Measurements from ENCODE around the gene LRRC8C. TPM values are rescaled to one million over a fixed set of nuclear protein-coding genes. Genes with fewer than 3 reads are reported as not detected.

The LRRC8C gene
- total and polyA plus RNA-seq, 4 donors, result 0.75 to 14.4 (median 5.6) TPM

- Histone ChIP-seq H3K4me3 (ENCODE audit: low read length in 2 of 2) (no peak overlapping the region), H3K27me3 (ENCODE audit: control insufficient read depth in 1 of 2, insufficient read depth in 2 of 2, low read length in 1 of 2) (no peaks in the 10 kb centered on the region), H3K9me3 (ENCODE audit: control insufficient read depth, low read length) (no peaks in the 10 kb centered on the region), H3K27ac (ENCODE audit: low read depth in 1 of 2, low read length in 2 of 2) (no peak overlapping the region), H3K4me1 (ENCODE audit: control insufficient read depth in 1 of 2, insufficient read depth in 2 of 2, low read length in 2 of 2) (no peaks in the 10 kb centered on the region), H3K36me3 (ENCODE audit: control insufficient read depth in 1 of 2, insufficient read depth in 2 of 2, low read length in 1 of 2) (no peaks in the 10 kb centered on the region)
- ATAC-seq (ENCODE audit: low FRiP score), result peak; percentile 68
- intact Hi-C loops (cut with DNase I), result no loop called here
- 36 to 47% methylated on average over 6 of the region's 6 CpGs for WGBS, 2 donors
- DNase-seq, result peak in 1 of 2 donors; percentile 62
Measured at GRCh38 chr1:89723863-89724262, 90.9 kb downstream of the LRRC8C start.

- Histone ChIP-seq H3K9me3 (ENCODE audit: control insufficient read depth, low read length) (no peaks in the 10 kb centered on the region), H3K4me1 (ENCODE audit: control insufficient read depth in 1 of 2, insufficient read depth in 2 of 2, low read length in 2 of 2) (no peaks in the 10 kb centered on the region), H3K27ac (ENCODE audit: low read depth in 1 of 2, low read length in 2 of 2) (no peak overlapping the region), H3K27me3 (ENCODE audit: control insufficient read depth in 1 of 2, insufficient read depth in 2 of 2, low read length in 1 of 2) (no peaks in the 10 kb centered on the region), H3K4me3 (ENCODE audit: low read length in 2 of 2) (no peak overlapping the region), H3K36me3 (ENCODE audit: control insufficient read depth in 1 of 2, insufficient read depth in 2 of 2, low read length in 1 of 2) (no peaks in the 10 kb centered on the region)
- ATAC-seq (ENCODE audit: low FRiP score) (peak; percentile 54), DNase-seq (peak in 1 of 2 donors; percentile 42)
- intact Hi-C loops (cut with DNase I), result no loop called here
- 73 to 78% methylated on average over 3 of the region's 3 CpGs for whole genome bisulfite sequencing, 2 donors
Measured at GRCh38 chr1:89724369-89725010, 91.6 kb downstream of the LRRC8C start.

- Histone ChIP-seq H3K9me3 (ENCODE audit: control insufficient read depth, low read length) (no peaks in the 10 kb centered on the region), H3K27me3 (ENCODE audit: control insufficient read depth in 1 of 2, insufficient read depth in 2 of 2, low read length in 1 of 2) (no peaks in the 10 kb centered on the region), H3K4me3 (ENCODE audit: low read length in 2 of 2) (no peak overlapping the region), H3K27ac (ENCODE audit: low read depth in 1 of 2, low read length in 2 of 2) (no peak overlapping the region), H3K36me3 (ENCODE audit: control insufficient read depth in 1 of 2, insufficient read depth in 2 of 2, low read length in 1 of 2) (no peaks in the 10 kb centered on the region), H3K4me1 (ENCODE audit: control insufficient read depth in 1 of 2, insufficient read depth in 2 of 2, low read length in 2 of 2) (no peaks in the 10 kb centered on the region)
- peak; percentile 67 for ATAC-seq (ENCODE audit: low FRiP score)
- 67% methylated on average over 4 of the region's 4 CpGs for WGBS, 2 donors
- intact Hi-C loops (cut with DNase I), result no loop called here
- DNase-seq, result peak; percentile 64 to 81
Measured at GRCh38 chr1:89725011-89725370, 92.1 kb downstream of the LRRC8C start.

GRCh38 chr1:89725631-89726030, 92.7 kb downstream of the LRRC8C start:
- Histone ChIP-seq H3K36me3 (ENCODE audit: control insufficient read depth in 1 of 2, insufficient read depth in 2 of 2, low read length in 1 of 2) (no peaks in the 10 kb centered on the region), H3K4me1 (ENCODE audit: control insufficient read depth in 1 of 2, insufficient read depth in 2 of 2, low read length in 2 of 2) (no peaks in the 10 kb centered on the region), H3K9me3 (ENCODE audit: control insufficient read depth, low read length) (no peaks in the 10 kb centered on the region), H3K27ac (ENCODE audit: low read depth in 1 of 2, low read length in 2 of 2) (no peak overlapping the region), H3K27me3 (ENCODE audit: control insufficient read depth in 1 of 2, insufficient read depth in 2 of 2, low read length in 1 of 2) (no peaks in the 10 kb centered on the region), H3K4me3 (ENCODE audit: low read length in 2 of 2) (no peak overlapping the region)
- intact Hi-C loops (cut with DNase I), result no loop called here
- DNase-seq (no peak), ATAC-seq (ENCODE audit: low FRiP score) (no peak)
- WGBS, 2 donors, result 83 to 85% methylated on average over 4 of the region's 4 CpGs

DNA sequence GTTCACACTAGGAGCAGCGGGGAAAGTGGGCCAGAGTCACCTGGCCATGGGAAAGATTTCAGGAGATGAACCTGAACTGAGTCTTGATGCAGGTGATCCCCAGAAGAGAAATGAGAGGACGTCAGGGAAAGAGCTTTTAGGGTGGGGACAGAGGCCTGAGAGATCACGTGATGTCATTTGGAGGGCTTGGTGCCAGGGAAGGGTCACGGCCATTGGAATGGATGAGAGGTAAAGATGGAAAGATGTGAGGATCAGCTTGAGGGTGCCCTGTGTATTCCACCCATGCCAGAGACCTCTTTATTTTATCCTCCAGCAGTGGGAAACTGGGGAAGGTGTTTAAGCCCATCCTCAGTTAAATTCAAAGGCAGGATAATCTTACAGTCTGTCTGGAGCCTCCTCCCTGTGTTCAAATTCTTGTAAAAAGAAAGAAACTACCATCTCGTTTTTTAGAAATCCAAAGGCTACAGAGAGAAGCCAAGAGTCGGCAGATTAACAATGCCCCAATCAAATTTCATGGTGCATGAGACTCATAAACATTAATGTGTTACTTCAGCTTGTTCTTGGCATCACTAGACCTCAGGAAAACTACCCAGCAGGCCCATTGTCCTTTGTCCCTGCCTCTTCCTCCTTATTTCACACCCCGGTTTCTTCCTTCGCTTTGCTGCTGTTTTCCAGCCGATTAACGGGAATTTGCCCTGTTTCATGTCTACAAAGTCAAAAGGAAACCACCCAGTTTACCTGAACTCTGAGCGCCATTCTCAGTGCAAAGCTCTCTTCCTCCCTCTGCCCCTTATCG, 94.8 kb downstream of the LRRC8C start:
- Histone ChIP-seq H3K4me3 (ENCODE audit: low read length in 2 of 2) (no peak overlapping the region), H3K9me3 (ENCODE audit: control insufficient read depth, low read length) (no peaks in the 10 kb centered on the region), H3K27me3 (ENCODE audit: control insufficient read depth in 1 of 2, insufficient read depth in 2 of 2, low read length in 1 of 2) (no peaks in the 10 kb centered on the region), H3K4me1 (ENCODE audit: control insufficient read depth in 1 of 2, insufficient read depth in 2 of 2, low read length in 2 of 2) (no peaks in the 10 kb centered on the region), H3K36me3 (ENCODE audit: control insufficient read depth in 1 of 2, insufficient read depth in 2 of 2, low read length in 1 of 2) (no peaks in the 10 kb centered on the region), H3K27ac (ENCODE audit: low read depth in 1 of 2, low read length in 2 of 2) (no peak overlapping the region)
- DNase-seq, result no peak
- intact Hi-C loops (cut with DNase I), result no loop called here
- 80 to 86% methylated on average over 12 of the region's 12 CpGs for whole genome bisulfite sequencing, 2 donors
- ATAC-seq (ENCODE audit: low FRiP score), result no peak

GRCh38 chr1:89728381-89728780, 95.5 kb downstream of the LRRC8C start:
- H3K4me3 ChIP-seq (ENCODE audit: low read length in 2 of 2), result no peak overlapping the region
- H3K36me3 ChIP-seq (ENCODE audit: control insufficient read depth in 1 of 2, insufficient read depth in 2 of 2, low read length in 1 of 2), result no peaks in the 10 kb centered on the region
- H3K9me3 ChIP-seq (ENCODE audit: control insufficient read depth, low read length), result no peaks in the 10 kb centered on the region
- intact Hi-C loops (cut with DNase I), result no loop called here
- no peaks in the 10 kb centered on the region for H3K4me1 ChIP-seq (ENCODE audit: control insufficient read depth in 1 of 2, insufficient read depth in 2 of 2, low read length in 2 of 2)
- H3K27ac ChIP-seq (ENCODE audit: low read depth in 1 of 2, low read length in 2 of 2), result no peak overlapping the region
- WGBS, 2 donors, result 84 to 87% methylated on average over 4 of the region's 4 CpGs
- DNase-seq, result no peak
- no peaks in the 10 kb centered on the region for H3K27me3 ChIP-seq (ENCODE audit: control insufficient read depth in 1 of 2, insufficient read depth in 2 of 2, low read length in 1 of 2)
- ATAC-seq (ENCODE audit: low FRiP score), result no peak

- no peaks in the 10 kb centered on the region for H3K36me3 ChIP-seq (ENCODE audit: control insufficient read depth in 1 of 2, insufficient read depth in 2 of 2, low read length in 1 of 2)
- DNase-seq, result no peak
- H3K27me3 ChIP-seq (ENCODE audit: control insufficient read depth in 1 of 2, insufficient read depth in 2 of 2, low read length in 1 of 2), result no peaks in the 10 kb centered on the region
- no peaks in the 10 kb centered on the region for H3K9me3 ChIP-seq (ENCODE audit: control insufficient read depth, low read length)
- 68 to 82% methylated on average over 1 of the region's 1 CpG for WGBS, 2 donors
- H3K4me3 ChIP-seq (ENCODE audit: low read length in 2 of 2), result no peak overlapping the region
- no peaks in the 10 kb centered on the region for H3K4me1 ChIP-seq (ENCODE audit: control insufficient read depth in 1 of 2, insufficient read depth in 2 of 2, low read length in 2 of 2)
- no peak for ATAC-seq (ENCODE audit: low FRiP score)
- H3K27ac ChIP-seq (ENCODE audit: low read depth in 1 of 2, low read length in 2 of 2), result no peak overlapping the region
- intact Hi-C loops (cut with DNase I), result no loop called here
Measured at GRCh38 chr1:89732206-89732605, 99.3 kb downstream of the LRRC8C start.

- DNase-seq (no peak), ATAC-seq (ENCODE audit: low FRiP score) (no peak)
- H3K27me3 ChIP-seq (ENCODE audit: control insufficient read depth in 1 of 2, insufficient read depth in 2 of 2, low read length in 1 of 2), result no peaks in the 10 kb centered on the region
- H3K36me3 ChIP-seq (ENCODE audit: control insufficient read depth in 1 of 2, insufficient read depth in 2 of 2, low read length in 1 of 2), result no peaks in the 10 kb centered on the region
- no peak overlapping the region for H3K27ac ChIP-seq (ENCODE audit: low read depth in 1 of 2, low read length in 2 of 2)
- H3K4me3 ChIP-seq (ENCODE audit: low read length in 2 of 2), result no peak overlapping the region
- intact Hi-C loops (cut with DNase I), result no loop called here
- WGBS, 2 donors, result 76 to 77% methylated on average over 3 of the region's 3 CpGs
- no peaks in the 10 kb centered on the region for H3K4me1 ChIP-seq (ENCODE audit: control insufficient read depth in 1 of 2, insufficient read depth in 2 of 2, low read length in 2 of 2)
- no peaks in the 10 kb centered on the region for H3K9me3 ChIP-seq (ENCODE audit: control insufficient read depth, low read length)
Measured at GRCh38 chr1:89732643-89733222, 99.8 kb downstream of the LRRC8C start.

DNA sequence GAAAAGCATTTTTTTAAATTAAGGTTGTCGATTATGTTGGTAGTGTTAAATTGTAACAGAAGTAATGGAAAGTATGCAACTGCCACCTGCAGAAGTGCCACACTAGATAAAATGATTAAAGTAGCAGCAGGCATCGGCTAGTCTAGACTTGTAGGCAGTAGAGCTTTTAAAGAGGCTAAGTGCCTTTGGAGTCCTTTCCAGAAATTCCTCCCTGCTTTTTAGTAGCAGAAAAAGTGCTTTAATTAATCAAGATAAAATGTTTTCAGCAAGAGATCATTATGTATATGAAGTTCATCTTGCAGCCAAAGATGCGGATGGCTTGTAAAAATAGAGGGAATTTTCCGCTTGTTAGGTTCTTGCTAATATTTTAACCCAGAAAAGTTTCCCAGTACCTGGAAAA, 100.8 kb downstream of the LRRC8C start:
- DNase-seq (no peak), ATAC-seq (ENCODE audit: low FRiP score) (no peak)
- Histone ChIP-seq H3K27me3 (ENCODE audit: control insufficient read depth in 1 of 2, insufficient read depth in 2 of 2, low read length in 1 of 2) (no peaks in the 10 kb centered on the region), H3K27ac (ENCODE audit: low read depth in 1 of 2, low read length in 2 of 2) (no peak overlapping the region), H3K36me3 (ENCODE audit: control insufficient read depth in 1 of 2, insufficient read depth in 2 of 2, low read length in 1 of 2) (no peaks in the 10 kb centered on the region), H3K4me1 (ENCODE audit: control insufficient read depth in 1 of 2, insufficient read depth in 2 of 2, low read length in 2 of 2) (no peaks in the 10 kb centered on the region), H3K9me3 (ENCODE audit: control insufficient read depth, low read length) (no peaks in the 10 kb centered on the region), H3K4me3 (ENCODE audit: low read length in 2 of 2) (no peak overlapping the region)
- WGBS, 2 donors, result 81 to 82% methylated on average over 4 of the region's 4 CpGs
- intact Hi-C loops (cut with DNase I), result no loop called here

Data from aorta (tissue), 5 donors.